HG02623 (cell line): ENCODE results near the gene P4HA2.
"Not testable (repeated sequence)": the region's sequence is repeated elsewhere in the genome, so short reads cannot be mapped to it uniquely, and the experiment has no call there.

Source experiments
- ATAC-seq: cut with Tn5 transposase; IDR thresholded peaks from one replicate; pipeline ENCODE4 v1.9.1; 2021; ENCODE audit warnings: moderate library complexity; ENCODE audit not compliant: unreplicated experiment

The P4HA2 gene

GRCh38 chr5:132162945-132163344, 64.7 kb downstream of the P4HA2 start:
- ATAC-seq = no peak

GRCh38 chr5:132161574-132162326, 65.9 kb downstream of the P4HA2 start:
- not testable (repeated sequence) for ATAC-seq

GRCh38 chr5:132156413-132156812, 71.2 kb downstream of the P4HA2 start:
- no peak for ATAC-seq

GRCh38 chr5:132150565-132150964, 77.1 kb downstream of the P4HA2 start:
- ATAC-seq = no peak

GRCh38 chr5:132147663-132148062, 80.0 kb downstream of the P4HA2 start:
- no peak for ATAC-seq

- not testable (repeated sequence) for ATAC-seq
Measured at GRCh38 chr5:132145326-132145725, 82.3 kb downstream of the P4HA2 start.

- no peak for ATAC-seq
Measured at GRCh38 chr5:132143148-132143547, 84.5 kb downstream of the P4HA2 start.

GRCh38 chr5:132142459-132142858, 85.2 kb downstream of the P4HA2 start:
- ATAC-seq = no peak
